ENCODE results near the gene TLL2. TPM values are rescaled to one million over a fixed set of nuclear protein-coding genes. Genes with fewer than 3 reads are reported as not detected.

TLL2 gene
- total RNA-seq, 1 donor from 2014 or later, result 2.5 TPM

GRCh38 chr10:96367470-96367869, 146.3 kb downstream of the TLL2 start:
- no peak for DNase-seq (ENCODE audit: extremely low read depth, low read depth, low spot score)

GRCh38 chr10:96366508-96366907, 147.2 kb downstream of the TLL2 start:
- DNase-seq (ENCODE audit: extremely low read depth, low read depth, low spot score), result no peak

GRCh38 chr10:96365571-96365970, 148.2 kb downstream of the TLL2 start:
- DNase-seq (ENCODE audit: extremely low read depth, low read depth, low spot score), result no peak

- DNase-seq (ENCODE audit: extremely low read depth, low read depth, low spot score), result no peak
These were observed 153.0 kb downstream of the TLL2 start for GRCh38 chr10:96360766-96361165.

GRCh38 chr10:96360331-96360730, 153.4 kb downstream of the TLL2 start:
- no peak for DNase-seq (ENCODE audit: extremely low read depth, low read depth, low spot score)

GRCh38 chr10:96359616-96360015, 154.1 kb downstream of the TLL2 start:
- no peak for DNase-seq (ENCODE audit: extremely low read depth, low read depth, low spot score)

GRCh38 chr10:96358851-96359540, 154.7 kb downstream of the TLL2 start, which contains the start of gene OPALIN:
TSS of gene OPALIN (minus strand) at chr10:96359002. CDS start at chr10:96358896, 106 bp downstream.
- no peak for DNase-seq (ENCODE audit: extremely low read depth, low read depth, low spot score)

GRCh38 chr10:96357038-96357620, 156.6 kb downstream of the TLL2 start:
- DNase-seq (ENCODE audit: extremely low read depth, low read depth, low spot score), result no peak

- DNase-seq (ENCODE audit: extremely low read depth, low read depth, low spot score), result no peak
These were observed 161.1 kb downstream of the TLL2 start for GRCh38 chr10:96352582-96352981.

GRCh38 chr10:96352027-96352426, 161.7 kb downstream of the TLL2 start:
- DNase-seq (ENCODE audit: extremely low read depth, low read depth, low spot score), result no peak

GRCh38 chr10:96346295-96346694, 167.4 kb downstream of the TLL2 start:
- no peak for DNase-seq (ENCODE audit: extremely low read depth, low read depth, low spot score)

- no peak for DNase-seq (ENCODE audit: extremely low read depth, low read depth, low spot score)
These were observed 168.5 kb downstream of the TLL2 start for GRCh38 chr10:96345222-96345621.

- DNase-seq (ENCODE audit: extremely low read depth, low read depth, low spot score), result no peak
These were observed 169.5 kb downstream of the TLL2 start for GRCh38 chr10:96344178-96344577.

- no peak for DNase-seq (ENCODE audit: extremely low read depth, low read depth, low spot score)
These were observed 171.3 kb downstream of the TLL2 start for GRCh38 chr10:96342402-96342801.

GRCh38 chr10:96341219-96342182, 172.2 kb downstream of the TLL2 start:
- no peak for DNase-seq (ENCODE audit: extremely low read depth, low read depth, low spot score)

GRCh38 chr10:96339956-96340904, 173.5 kb downstream of the TLL2 start:
- peak; percentile 18 for DNase-seq (ENCODE audit: extremely low read depth, low read depth, low spot score)

GRCh38 chr10:96339383-96339782, 174.3 kb downstream of the TLL2 start:
- DNase-seq (ENCODE audit: extremely low read depth, low read depth, low spot score), result no peak

GRCh38 chr10:96338279-96338925, 175.3 kb downstream of the TLL2 start:
- DNase-seq (ENCODE audit: extremely low read depth, low read depth, low spot score), result no peak

- DNase-seq (ENCODE audit: extremely low read depth, low read depth, low spot score), result no peak
These were observed 176.6 kb downstream of the TLL2 start for GRCh38 chr10:96337106-96337505.

All from glomerular endothelial cell (primary cell).